HG02884 (cell line): ENCODE results near the gene TRIL.

Experiments used
- ATAC-seq: cut with Tn5 transposase; IDR thresholded peaks from one replicate; pipeline ENCODE4 v1.9.1; 2021; ENCODE audit warnings: mild to moderate bottlenecking, moderate library complexity; ENCODE audit not compliant: unreplicated experiment

The TRIL gene

GRCh38 chr7:28983396-28984190, 25.5 kb upstream of the TRIL start:
- ATAC-seq, result no peak

GRCh38 chr7:28981161-28981465, 23.0 kb upstream of the TRIL start:
- ATAC-seq, result no peak

DNA sequence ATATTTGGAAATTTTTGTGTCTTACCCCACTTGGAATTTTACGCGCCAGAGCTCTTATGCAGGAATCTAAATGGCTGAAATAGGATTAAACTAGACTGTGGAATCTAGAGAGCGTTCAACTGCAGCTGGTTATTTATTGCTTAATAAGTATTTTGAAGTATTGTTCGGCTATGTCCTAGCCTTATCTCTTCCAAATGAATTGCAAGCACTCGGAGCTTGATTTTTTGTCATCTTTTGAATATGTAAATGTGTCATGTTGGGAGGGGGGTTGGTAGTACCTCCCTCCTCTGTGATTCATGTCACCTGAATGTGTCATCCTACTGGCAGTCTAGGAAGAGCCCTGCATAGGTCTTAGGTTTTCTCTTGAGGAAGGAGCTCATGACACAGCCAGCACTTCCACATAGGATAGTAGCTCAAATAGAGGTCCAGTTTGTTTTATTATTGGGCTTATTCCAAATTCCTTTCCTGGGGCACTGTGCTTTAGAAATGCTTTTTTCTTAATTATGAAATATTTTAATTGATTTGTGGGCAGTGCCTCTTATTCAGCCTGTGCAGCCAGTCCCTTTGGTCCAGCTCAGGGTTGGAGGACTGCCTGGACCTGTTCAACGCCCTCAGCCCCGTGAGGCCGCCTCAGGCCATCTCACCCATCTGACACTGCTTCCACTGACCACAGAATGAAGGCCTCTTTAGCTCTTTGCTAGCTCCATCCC, 22.5 kb upstream of the TRIL start:
- no peak for ATAC-seq

- ATAC-seq, result no peak
These were observed 21.6 kb upstream of the TRIL start for GRCh38 chr7:28979776-28980175.

- ATAC-seq, result no peak
These were observed 19.8 kb upstream of the TRIL start for GRCh38 chr7:28977881-28978280.

DNA sequence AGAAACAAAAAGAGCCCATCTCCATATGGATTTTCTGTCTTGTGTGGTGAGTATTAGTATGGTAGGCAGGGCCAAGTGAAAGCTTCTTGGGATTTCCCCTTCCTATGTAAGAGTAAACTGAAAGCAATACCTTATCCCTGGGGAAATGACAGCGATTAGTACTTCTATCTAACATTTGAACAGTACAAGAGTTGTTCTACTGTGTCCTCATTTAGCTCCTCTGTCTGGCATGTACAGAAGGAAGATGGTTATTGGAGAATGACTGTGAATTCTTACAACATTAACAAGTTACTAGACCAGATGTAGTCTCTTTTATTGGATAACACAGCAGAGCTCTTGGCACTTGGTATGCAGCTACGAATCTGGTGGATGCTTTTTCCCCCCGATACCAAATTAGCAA, 17.9 kb upstream of the TRIL start:
- ATAC-seq, result no peak

DNA sequence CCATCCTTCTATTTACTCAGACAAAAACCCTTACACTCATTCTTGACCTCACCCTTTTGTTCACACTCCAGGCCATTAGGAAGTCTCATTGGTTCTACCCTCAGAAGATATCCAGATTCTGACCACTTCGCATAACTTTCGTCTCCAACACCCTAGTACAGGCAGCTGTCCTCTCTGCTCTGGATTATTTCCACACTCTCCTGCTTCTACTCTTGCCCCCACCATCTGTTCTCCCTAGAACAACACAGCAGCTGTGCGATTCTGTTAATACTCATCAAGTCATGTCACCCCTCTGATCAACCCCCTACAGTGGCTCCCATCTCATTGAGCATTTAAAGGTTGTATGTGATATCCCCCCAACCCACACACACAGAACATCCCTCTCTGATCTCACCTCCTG, 15.5 kb upstream of the TRIL start:
- no peak for ATAC-seq

DNA sequence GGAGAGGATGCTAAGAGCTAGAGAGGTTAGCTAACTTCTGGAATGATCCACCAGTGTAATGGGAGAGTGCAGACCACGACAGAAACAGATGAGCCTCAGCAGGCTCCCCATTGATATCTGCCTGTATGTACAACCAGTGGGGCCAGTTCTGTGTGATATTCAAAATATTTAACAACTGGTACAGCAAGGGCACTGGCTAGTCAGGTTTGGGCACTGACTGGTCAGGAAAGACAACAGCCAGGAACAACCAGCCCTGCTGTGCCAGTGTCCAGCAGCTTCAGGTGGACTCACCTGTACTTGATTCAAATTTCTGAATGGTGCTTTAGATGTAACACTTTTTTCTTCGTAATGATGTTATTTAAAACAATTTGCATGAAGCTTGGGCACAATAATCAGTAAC, 5.9 kb upstream of the TRIL start:
- ATAC-seq, result no peak

DNA sequence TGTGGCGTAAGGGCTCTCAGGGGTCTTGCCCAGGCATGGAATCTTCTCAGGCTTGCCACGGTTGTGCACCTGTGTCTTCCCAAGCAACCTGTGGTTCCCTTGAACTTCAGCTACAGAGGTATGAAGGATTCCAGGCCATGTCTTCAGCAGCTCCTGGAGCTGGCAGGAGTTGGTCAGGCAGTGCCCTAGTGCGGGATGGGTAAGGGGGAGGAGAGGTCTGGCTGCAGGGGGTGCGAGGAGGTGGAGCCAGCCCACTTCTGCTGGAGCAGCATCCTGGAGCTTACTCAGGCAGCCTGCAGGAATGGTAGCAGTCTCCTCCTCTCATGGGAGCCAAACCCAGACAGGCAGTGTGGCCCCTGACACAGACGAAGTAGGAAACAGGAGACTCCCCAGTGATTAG, 3.8 kb upstream of the TRIL start:
- no peak for ATAC-seq

DNA sequence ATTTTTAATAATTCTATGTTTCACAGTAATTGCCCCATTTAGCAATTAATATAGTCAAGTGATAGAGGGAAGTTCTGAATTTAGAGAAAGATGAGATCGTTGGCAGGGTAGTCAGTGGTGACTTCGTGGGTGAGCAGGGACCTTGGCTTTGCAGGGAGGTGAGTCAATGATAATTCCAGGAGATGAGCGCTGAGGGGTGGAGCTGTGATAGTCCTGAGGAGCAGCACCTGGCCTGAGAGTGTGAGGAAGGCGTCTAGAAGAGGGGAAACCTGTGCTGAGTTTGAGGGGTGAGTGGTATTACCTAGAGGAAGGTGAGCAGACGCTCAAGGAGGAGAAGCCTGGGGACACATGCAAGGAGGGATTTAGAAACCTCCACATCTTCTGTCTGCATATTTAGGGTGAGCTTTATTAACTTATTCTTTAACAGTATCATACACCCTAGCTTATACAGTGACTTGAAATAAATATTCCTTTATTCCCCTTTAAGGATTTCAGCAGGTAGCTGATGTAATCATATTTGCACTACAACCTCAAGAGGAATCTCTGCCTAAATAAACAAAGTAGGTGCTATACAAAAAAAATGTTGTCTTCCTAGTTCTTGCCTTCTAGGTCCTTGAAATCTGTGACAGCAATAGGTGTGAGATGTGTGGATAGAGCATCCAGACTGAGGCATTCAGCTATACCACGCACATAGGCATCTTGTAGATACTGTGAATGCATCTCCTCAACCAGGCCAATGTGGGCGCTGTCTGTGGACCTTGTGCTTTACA, 2.1 kb upstream of the TRIL start:
- ATAC-seq, result no peak

GRCh38 chr7:28958980-28959347, 834 bp upstream of the TRIL start:
- ATAC-seq, result no peak

DNA sequence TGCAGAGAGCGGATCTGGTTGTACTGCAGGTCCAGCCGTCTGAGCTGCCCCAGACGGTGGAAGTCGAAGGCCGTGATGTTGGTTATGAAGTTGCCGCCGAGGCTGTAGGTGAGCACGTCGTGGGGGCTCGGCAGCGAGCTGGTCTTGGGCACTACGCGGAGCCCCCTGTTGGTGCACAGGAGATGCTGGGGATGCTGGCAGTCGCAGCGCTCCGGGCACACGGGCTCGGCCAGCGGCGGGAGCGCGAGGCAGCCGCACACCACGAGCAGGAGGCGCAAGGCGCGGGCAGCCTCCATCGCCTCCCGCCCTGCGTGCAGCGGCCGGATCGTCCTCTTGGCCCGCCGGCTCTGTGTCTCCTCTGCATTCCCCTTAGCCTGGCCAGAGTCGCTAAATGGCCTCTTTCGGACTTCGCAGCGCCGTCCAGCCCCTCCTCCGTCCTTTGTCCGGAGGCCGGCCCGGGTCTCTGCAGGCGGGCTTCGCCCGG, 337 bp downstream of the TRIL start:
- no peak for ATAC-seq

- ATAC-seq, result no peak
These were observed 923 bp downstream of the TRIL start for GRCh38 chr7:28957064-28957750.

DNA sequence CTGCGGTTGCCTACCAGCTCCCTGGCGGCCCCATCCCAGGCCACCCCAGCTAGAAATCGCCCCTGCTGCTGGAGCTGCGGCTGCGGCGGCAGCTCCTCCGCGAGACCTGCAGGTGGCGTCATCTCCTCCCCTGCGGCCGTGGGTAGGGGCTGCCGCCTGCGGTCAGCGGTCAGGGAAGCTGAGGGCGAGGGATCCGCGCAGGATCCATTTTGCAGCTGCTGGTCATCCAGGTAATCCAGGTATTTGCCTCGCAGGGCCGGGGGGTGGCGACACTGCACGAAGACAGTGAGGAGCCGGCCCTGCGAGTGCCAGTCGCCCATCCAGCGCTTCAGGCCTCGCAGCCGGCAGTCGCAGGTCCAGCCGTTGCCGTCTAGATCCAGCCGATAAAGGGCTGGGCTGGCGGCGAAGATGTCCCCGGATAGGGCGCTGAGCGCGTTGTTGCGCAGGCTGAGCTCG, 1.5 kb downstream of the TRIL start:
- ATAC-seq, result no peak

DNA sequence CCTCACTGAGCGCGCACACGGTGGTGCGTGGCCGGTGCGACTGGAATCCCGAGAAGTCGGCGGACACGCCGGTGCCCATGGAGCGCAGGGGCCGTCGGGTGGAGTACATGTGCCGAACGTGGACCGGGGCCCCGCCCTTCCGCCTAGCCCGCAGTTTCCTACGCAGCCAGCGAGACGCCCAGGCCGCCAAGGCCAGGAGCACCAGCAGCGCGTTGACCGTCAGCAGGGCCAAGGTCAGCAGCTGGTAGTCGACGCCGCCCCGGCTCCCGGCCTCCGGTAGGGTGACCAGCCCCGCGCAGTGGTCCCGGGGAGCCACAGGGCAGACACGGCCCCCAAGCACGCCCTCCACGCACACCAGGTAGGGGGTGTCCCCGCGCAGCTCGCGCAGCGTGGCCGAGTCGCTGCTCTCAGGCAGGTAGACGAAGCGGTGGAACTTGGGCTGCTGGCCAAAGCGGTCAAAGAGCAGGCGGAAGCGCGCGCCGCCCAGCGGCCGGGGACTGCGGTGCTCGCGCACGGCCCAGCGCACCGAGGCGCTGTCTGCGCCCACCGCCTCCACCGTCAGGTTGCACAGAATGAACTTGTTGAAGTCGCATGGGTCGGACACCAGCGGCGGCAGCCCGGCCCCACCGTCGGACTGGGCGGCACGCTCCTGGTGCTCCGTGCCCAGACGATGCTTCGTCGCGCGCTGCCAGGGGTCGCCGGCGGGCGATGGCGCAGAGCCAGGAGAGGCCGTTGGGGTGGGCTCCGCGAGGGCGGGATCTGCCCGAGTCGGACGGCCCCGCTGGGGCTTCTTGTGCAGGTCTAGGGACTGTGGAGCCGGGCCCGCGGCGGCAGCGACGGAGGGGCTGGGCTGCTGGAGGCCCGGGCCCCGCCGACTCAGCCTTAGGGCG, 2.2 kb downstream of the TRIL start:
- no peak for ATAC-seq

DNA sequence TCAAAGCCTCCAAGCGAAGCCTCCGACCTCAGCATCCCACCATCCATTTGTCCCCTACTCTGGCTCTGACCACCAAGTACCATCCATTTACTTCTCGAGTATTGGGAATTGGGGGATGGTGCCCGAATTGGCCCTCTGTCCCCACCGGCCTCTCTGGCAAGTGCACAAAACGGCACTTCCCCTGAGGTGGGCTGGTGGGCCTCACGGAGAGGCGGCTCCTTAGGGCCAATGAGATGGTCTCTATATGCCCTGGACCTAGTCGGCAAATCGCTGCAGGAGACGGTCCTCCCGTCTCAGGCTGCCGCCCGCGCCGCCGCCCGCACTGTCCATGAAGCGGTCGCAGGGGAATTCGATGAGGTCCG, 2.8 kb downstream of the TRIL start:
- no peak for ATAC-seq

GRCh38 chr7:28954946-28955345, 3.2 kb downstream of the TRIL start:
- no peak for ATAC-seq

GRCh38 chr7:28954471-28954870, 3.7 kb downstream of the TRIL start:
- ATAC-seq, result no peak

DNA sequence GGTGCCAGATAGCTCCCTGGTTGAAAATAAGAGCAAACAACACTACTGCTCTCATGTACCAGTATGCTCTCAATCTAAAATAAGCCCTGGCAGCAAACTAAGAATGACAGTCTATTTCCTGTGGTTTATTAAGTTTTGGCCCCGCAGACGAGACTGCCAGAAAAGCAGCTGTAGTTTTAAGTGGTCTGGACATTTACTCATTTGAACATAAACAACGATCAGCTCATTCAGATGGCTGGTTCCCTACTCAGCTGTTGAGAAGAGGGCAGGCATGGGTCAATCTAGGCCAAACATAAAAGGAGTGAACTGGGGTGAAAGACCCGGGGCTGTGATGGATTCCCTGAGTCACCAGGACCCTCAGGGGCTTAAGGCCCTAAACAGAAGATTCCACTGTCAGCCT, 4.5 kb downstream of the TRIL start:
- ATAC-seq, result no peak

- no peak for ATAC-seq
These were observed 16.0 kb downstream of the TRIL start for GRCh38 chr7:28942168-28942567.
